Measurements from ENCODE around the gene ZNF821.

- TF ChIP-seq CTCF (IDR thresholded peaks at IDR 0.05), result peak in 1 of 3 donors; percentile 44
- TF ChIP-seq POLR2A (IDR thresholded peaks at IDR 0.05), result no peak
- TF ChIP-seq POLR2AphosphoS5 (IDR thresholded peaks at IDR 0.05), result no peak
Measured at GRCh38 chr16:71883849-71884638, at the start of gene ZNF821.

Measured in breast epithelium (tissue), 3 donors.